T-helper 2 cell treated with Interferon-gamma antibody and Interleukin-4, amounts not matched to agents 5 μg/mL and 100 μg/mL, for 36 hours (primary cell): ENCODE measurements around the gene RNF152.

Source experiments
- DNase-seq: peaks from one replicate; pipeline ENCODE4 v3.0.0; 2021; ENCODE audit warnings: low spot score
- H3K27ac Mint-ChIP-seq: one replicate; pipeline ENCODE4 v1.8.0; 2021; ENCODE audit warnings: mild to moderate bottlenecking, mixed read lengths
- H3K27me3 Mint-ChIP-seq: one replicate; pipeline ENCODE4 v1.8.0; 2021; ENCODE audit warnings: low read depth, mixed read lengths
- H3K36me3 Mint-ChIP-seq: one replicate; pipeline ENCODE4 v1.8.0; 2021; ENCODE audit warnings: low read depth, mixed read lengths
- H3K4me1 Mint-ChIP-seq: one replicate; pipeline ENCODE4 v1.8.0; 2021; ENCODE audit warnings: low read depth, mixed read lengths
- H3K4me3 Mint-ChIP-seq: one replicate; pipeline ENCODE4 v1.8.0; 2022; ENCODE audit warnings: mild to moderate bottlenecking, moderate library complexity, mixed read lengths
- H3K9me3 Mint-ChIP-seq: one replicate; pipeline ENCODE4 v1.8.0; 2021; ENCODE audit warnings: mixed read lengths

The RNF152 gene

GRCh38 chr18:61892683-61893308, at the start of gene RNF152:
Gene RNF152 (minus strand): TSS chr18:61893007. CDS start chr18:61816463, 76,544 bp downstream.
- Mint-ChIP-seq H3K9me3 (no peaks in the 10 kb centered on the region), H3K4me3 (peak within 1 kb of the TSS; percentile 81), H3K27me3 (peaks cover 62% of the 10 kb centered on the region), H3K4me1 (peaks cover 6% of the 10 kb centered on the region), H3K27ac (no peak within 1 kb of the TSS), H3K36me3 (no peaks in the 10 kb centered on the region)
- DNase-seq = no peak

- Mint-ChIP-seq H3K27ac (peak overlapping the region; percentile 2), H3K36me3 (no peaks in the 10 kb centered on the region), H3K9me3 (peaks cover 4% of the 10 kb centered on the region), H3K4me3 (peak overlapping the region; percentile 31), H3K27me3 (peaks cover 48% of the 10 kb centered on the region), H3K4me1 (peaks cover 13% of the 10 kb centered on the region)
- DNase-seq = no peak
Measured at GRCh38 chr18:61941948-61942471, 49.2 kb upstream of the RNF152 start.

- Mint-ChIP-seq H3K9me3 (peaks cover 4% of the 10 kb centered on the region), H3K36me3 (no peaks in the 10 kb centered on the region), H3K27me3 (peaks cover 42% of the 10 kb centered on the region), H3K4me3 (no peak overlapping the region), H3K4me1 (peaks cover 10% of the 10 kb centered on the region), H3K27ac (no peak overlapping the region)
- DNase-seq = no peak
Measured at GRCh38 chr18:61939046-61939674, 46.4 kb upstream of the RNF152 start.

DNA sequence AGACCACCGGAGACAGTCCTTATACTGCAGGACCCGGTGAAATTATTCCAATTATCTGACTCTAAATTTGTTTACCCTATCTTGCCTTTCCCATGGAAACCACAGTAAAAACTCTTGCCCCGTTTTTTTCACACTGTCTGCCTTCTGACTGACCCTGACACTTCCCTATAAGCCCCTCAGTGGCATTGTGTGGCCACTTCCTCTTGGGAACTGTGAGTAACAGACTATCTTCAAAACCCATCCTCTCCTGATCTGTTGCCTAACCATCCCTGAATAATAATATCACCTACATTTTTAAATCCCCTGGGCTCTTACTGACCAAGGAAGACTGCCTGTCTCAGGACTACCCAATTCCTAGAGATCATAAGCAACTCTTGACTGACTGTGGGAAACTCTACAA, 42.6 kb upstream of the RNF152 start:
- H3K27ac Mint-ChIP-seq = no peak overlapping the region
- no peak overlapping the region for H3K4me3 Mint-ChIP-seq
- H3K36me3 Mint-ChIP-seq = no peaks in the 10 kb centered on the region
- no peak for DNase-seq
- peaks cover 53% of the 10 kb centered on the region for H3K27me3 Mint-ChIP-seq
- H3K4me1 Mint-ChIP-seq = no peaks in the 10 kb centered on the region
- peaks cover 16% of the 10 kb centered on the region for H3K9me3 Mint-ChIP-seq

GRCh38 chr18:61931654-61932379, 39.0 kb upstream of the RNF152 start:
- Mint-ChIP-seq H3K27me3 (peaks cover 51% of the 10 kb centered on the region), H3K9me3 (peaks cover 31% of the 10 kb centered on the region)

GRCh38 chr18:61929881-61930640, 37.3 kb upstream of the RNF152 start:
- DNase-seq = no peak
- Mint-ChIP-seq H3K36me3 (peaks cover 4% of the 10 kb centered on the region), H3K9me3 (peaks cover 36% of the 10 kb centered on the region), H3K27me3 (peaks cover 41% of the 10 kb centered on the region), H3K27ac (no peak overlapping the region), H3K4me1 (peaks cover 15% of the 10 kb centered on the region), H3K4me3 (no peak overlapping the region)

More at GRCh38 chr18:61931654-61932379, 39.0 kb upstream of the RNF152 start:
- DNase-seq = no peak
- Mint-ChIP-seq H3K36me3 (peaks cover 4% of the 10 kb centered on the region), H3K4me1 (peaks cover 5% of the 10 kb centered on the region), H3K4me3 (no peak overlapping the region), H3K27ac (no peak overlapping the region)

DNA sequence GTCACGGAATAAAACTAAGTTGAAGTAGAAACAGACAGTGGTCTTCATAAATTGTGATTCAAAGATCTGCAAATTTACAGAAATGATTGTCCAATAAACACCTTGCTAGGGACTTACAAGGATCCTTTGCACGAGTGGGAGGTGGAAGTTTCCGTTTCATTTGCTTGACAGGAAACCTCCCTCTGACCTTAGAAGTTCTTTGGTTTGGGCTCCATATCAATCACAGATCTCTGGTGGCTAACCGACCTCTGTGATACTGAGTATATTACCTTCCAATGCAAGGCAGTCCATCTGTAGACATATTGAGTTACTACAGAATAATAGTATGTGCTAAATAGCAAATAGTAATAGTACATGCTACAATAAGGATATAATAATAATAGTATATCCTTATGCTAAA, 33.7 kb upstream of the RNF152 start:
- Mint-ChIP-seq H3K27ac (no peak overlapping the region), H3K4me1 (peaks cover 15% of the 10 kb centered on the region), H3K27me3 (peaks cover 30% of the 10 kb centered on the region), H3K9me3 (peaks cover 30% of the 10 kb centered on the region), H3K4me3 (peak overlapping the region; percentile 63), H3K36me3 (peaks cover 4% of the 10 kb centered on the region)
- DNase-seq = peak; percentile 81

DNA sequence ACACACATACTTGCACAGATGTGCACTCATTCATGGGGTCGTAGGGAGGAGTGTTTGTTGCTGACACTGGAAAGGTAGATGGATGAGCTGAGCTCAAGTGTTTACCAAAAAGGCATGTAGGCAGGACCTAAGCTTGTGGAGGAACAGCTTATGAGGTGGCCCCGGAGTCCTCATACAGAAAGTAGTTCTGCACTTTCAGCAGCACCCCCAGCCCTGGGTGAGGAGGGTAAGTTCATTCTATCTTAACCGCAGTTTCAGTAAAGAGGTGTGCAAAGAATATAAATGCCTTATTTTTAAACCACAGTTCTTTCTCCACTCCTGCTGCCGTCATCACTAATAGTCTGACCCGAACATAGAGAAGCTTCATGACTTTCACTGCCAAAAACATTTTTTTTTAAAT, 31.7 kb upstream of the RNF152 start:
- Mint-ChIP-seq H3K4me3 (no peak overlapping the region), H3K27me3 (peaks cover 15% of the 10 kb centered on the region), H3K27ac (no peak overlapping the region), H3K4me1 (peaks cover 15% of the 10 kb centered on the region), H3K36me3 (peaks cover 4% of the 10 kb centered on the region), H3K9me3 (peaks cover 18% of the 10 kb centered on the region)
- DNase-seq = no peak

- no peaks in the 10 kb centered on the region for H3K36me3 Mint-ChIP-seq
- H3K4me3 Mint-ChIP-seq = no peak overlapping the region
- DNase-seq = no peak
- H3K27ac Mint-ChIP-seq = no peak overlapping the region
- peaks cover 14% of the 10 kb centered on the region for H3K4me1 Mint-ChIP-seq
- H3K27me3 Mint-ChIP-seq = peaks cover 3% of the 10 kb centered on the region
- H3K9me3 Mint-ChIP-seq = peaks cover 9% of the 10 kb centered on the region
Measured at GRCh38 chr18:61922435-61922834, 29.6 kb upstream of the RNF152 start.

- Mint-ChIP-seq H3K9me3 (peaks cover 9% of the 10 kb centered on the region), H3K4me1 (peaks cover 10% of the 10 kb centered on the region), H3K27ac (no peak overlapping the region), H3K27me3 (peaks cover 3% of the 10 kb centered on the region), H3K36me3 (no peaks in the 10 kb centered on the region), H3K4me3 (no peak overlapping the region)
- DNase-seq = no peak
Measured at GRCh38 chr18:61921621-61922235, 28.9 kb upstream of the RNF152 start.

GRCh38 chr18:61917818-61918217, 25.0 kb upstream of the RNF152 start:
- H3K9me3 Mint-ChIP-seq = no peaks in the 10 kb centered on the region
- H3K27ac Mint-ChIP-seq = no peak overlapping the region
- no peaks in the 10 kb centered on the region for H3K36me3 Mint-ChIP-seq
- no peak for DNase-seq
- no peak overlapping the region for H3K4me3 Mint-ChIP-seq
- H3K27me3 Mint-ChIP-seq = peaks cover 14% of the 10 kb centered on the region
- H3K4me1 Mint-ChIP-seq = no peaks in the 10 kb centered on the region

- no peaks in the 10 kb centered on the region for H3K36me3 Mint-ChIP-seq
- H3K4me3 Mint-ChIP-seq = no peak overlapping the region
- H3K9me3 Mint-ChIP-seq = no peaks in the 10 kb centered on the region
- no peak overlapping the region for H3K27ac Mint-ChIP-seq
- H3K4me1 Mint-ChIP-seq = no peaks in the 10 kb centered on the region
- DNase-seq = no peak
- H3K27me3 Mint-ChIP-seq = peaks cover 36% of the 10 kb centered on the region
Measured at GRCh38 chr18:61912476-61912875, 19.7 kb upstream of the RNF152 start.

GRCh38 chr18:61910101-61910500, 17.3 kb upstream of the RNF152 start:
- Mint-ChIP-seq H3K36me3 (no peaks in the 10 kb centered on the region), H3K4me1 (no peaks in the 10 kb centered on the region), H3K27ac (no peak overlapping the region), H3K4me3 (no peak overlapping the region), H3K27me3 (peaks cover 36% of the 10 kb centered on the region), H3K9me3 (no peaks in the 10 kb centered on the region)
- DNase-seq = no peak
